Urinary bladder (tissue), 4 donors: ENCODE results near the gene ARHGAP1. TPM values are rescaled to one million over a fixed set of nuclear protein-coding genes. Genes with fewer than 3 reads are reported as not detected.
A peak's percentile ranks its signal among the peaks of the same experiment; 100 is the strongest.

Experiments used
- DNase-seq: peaks from one replicate; pipeline ENCODE4 v3.0.0-alpha.2; 2015; ENCODE audit errors: extremely low spot score
- H3K27ac ChIP-seq: one replicate; pipeline ENCODE4 v1.5.1; 2013; ENCODE audit warnings: low read depth, mild to moderate bottlenecking, moderate library complexity
- H3K36me3 ChIP-seq: one replicate; pipeline ENCODE4 v1.6.1; 2013; ENCODE audit warnings: mild to moderate bottlenecking, moderate library complexity; ENCODE audit not compliant: insufficient read depth
- H3K4me1 ChIP-seq: one replicate; pipeline ENCODE4 v1.6.1; 2013; ENCODE audit warnings: mild to moderate bottlenecking, moderate library complexity; ENCODE audit not compliant: insufficient read depth
- H3K4me3 ChIP-seq: one replicate; pipeline ENCODE4 v1.5.1; 2013; ENCODE audit warnings: low read depth, low read length
- WGBS: extraction: QIAGEN DNeasy Blood & Tissue Kit; methylation state at CpG from one replicate; pipeline ENCODE4 v1.1.7; 2013; 5-methylcytosine and 5-hydroxymethylcytosine counted together
- polyA plus RNA-seq: library from polyadenylated mRNA; stranded (reverse); fragments of 200-250 nt; gene quantifications from one replicate; pipeline ENCODE4 v1.2.3, GENCODE V29; 2013
- total RNA-seq: library from RNA; depleted of rRNA; stranded (reverse); fragments of >200 nt; gene quantifications from one replicate; pipeline ENCODE4 v1.2.3, GENCODE V29; 2014
- donor health status: healthy with polysubstance abuse.
- donor health status: healthy.

ARHGAP1 gene
- total and polyA plus RNA-seq, 2 donors: 41.8 to 128 TPM

GRCh38 chr11:46695345-46696211 is 4.8 kb downstream of the ARHGAP1 start:
- WGBS: 83% methylated on average over 12 of the region's 12 CpGs
- Histone ChIP-seq H3K36me3 (peaks cover 5% of the 10 kb centered on the region), H3K4me1 (peaks cover 4% of the 10 kb centered on the region), H3K27ac (no peak overlapping the region), H3K4me3 (no peak overlapping the region)
- DNase-seq: no peak

GRCh38 chr11:46694607-46695006 is 5.8 kb downstream of the ARHGAP1 start:
- H3K4me3 ChIP-seq: no peak overlapping the region
- WGBS: 75% methylated on average over 7 of the region's 7 CpGs
- H3K27ac ChIP-seq: no peak overlapping the region
- peaks cover 4% of the 10 kb centered on the region for H3K4me1 ChIP-seq
- no peak for DNase-seq
- H3K36me3 ChIP-seq: peaks cover 5% of the 10 kb centered on the region

- WGBS: 70% methylated on average over 6 of the region's 6 CpGs
- Histone ChIP-seq H3K4me1 (peaks cover 2% of the 10 kb centered on the region), H3K36me3 (peaks cover 5% of the 10 kb centered on the region), H3K4me3 (no peak overlapping the region), H3K27ac (no peak overlapping the region)
- DNase-seq: no peak
These were observed 6.3 kb downstream of the ARHGAP1 start for GRCh38 chr11:46694072-46694471.

- H3K27ac ChIP-seq: no peak overlapping the region
- peaks cover 2% of the 10 kb centered on the region for H3K4me1 ChIP-seq
- H3K4me3 ChIP-seq: no peak overlapping the region
- WGBS: 42% methylated on average over 2 of the region's 2 CpGs
- DNase-seq: no peak
- H3K36me3 ChIP-seq: peaks cover 5% of the 10 kb centered on the region
These were observed 6.8 kb downstream of the ARHGAP1 start for GRCh38 chr11:46693597-46694012.

GRCh38 chr11:46692450-46692849 is 8.0 kb downstream of the ARHGAP1 start:
- 85% methylated on average over 4 of the region's 4 CpGs for WGBS
- Histone ChIP-seq H3K36me3 (peaks cover 9% of the 10 kb centered on the region), H3K4me3 (no peak overlapping the region), H3K4me1 (peaks cover 1% of the 10 kb centered on the region), H3K27ac (no peak overlapping the region)
- DNase-seq: no peak

- Histone ChIP-seq H3K27ac (no peak overlapping the region), H3K36me3 (peaks cover 5% of the 10 kb centered on the region), H3K4me3 (no peak overlapping the region), H3K4me1 (no peaks in the 10 kb centered on the region)
- no peak for DNase-seq
- WGBS: 95% methylated on average over 1 of the region's 1 CpG
These were observed 9.7 kb downstream of the ARHGAP1 start for GRCh38 chr11:46690702-46691101.

- DNase-seq: peak; percentile 51
- H3K36me3 ChIP-seq: peaks cover 3% of the 10 kb centered on the region
These were observed 13.3 kb downstream of the ARHGAP1 start for GRCh38 chr11:46686886-46687795.

GRCh38 chr11:46684367-46684766 is 16.1 kb downstream of the ARHGAP1 start:
- Histone ChIP-seq H3K27ac (no peak overlapping the region), H3K36me3 (peaks cover 6% of the 10 kb centered on the region)
- no peak for DNase-seq

More at GRCh38 chr11:46686886-46687795, 13.3 kb downstream of the ARHGAP1 start:
- WGBS: 55% methylated on average over 15 of the region's 15 CpGs
- Histone ChIP-seq H3K4me1 (no peaks in the 10 kb centered on the region), H3K4me3 (no peak overlapping the region), H3K27ac (peak overlapping the region; percentile 87)

GRCh38 chr11:46682773-46683752 is 17.4 kb downstream of the ARHGAP1 start:
- no peak overlapping the region for H3K27ac ChIP-seq
- WGBS: 90% methylated on average over 11 of the region's 11 CpGs
- no peaks in the 10 kb centered on the region for H3K4me1 ChIP-seq
- no peak for DNase-seq
- H3K4me3 ChIP-seq: no peak overlapping the region
- peaks cover 2% of the 10 kb centered on the region for H3K36me3 ChIP-seq

More at GRCh38 chr11:46684367-46684766, 16.1 kb downstream of the ARHGAP1 start:
- WGBS: 54% methylated on average over 3 of the region's 3 CpGs
- Histone ChIP-seq H3K4me1 (no peaks in the 10 kb centered on the region), H3K4me3 (no peak overlapping the region)

- peaks cover 2% of the 10 kb centered on the region for H3K36me3 ChIP-seq
- DNase-seq: no peak
- H3K27ac ChIP-seq: no peak overlapping the region
- H3K4me1 ChIP-seq: no peaks in the 10 kb centered on the region
- no peak overlapping the region for H3K4me3 ChIP-seq
- 93% methylated on average over 11 of the region's 11 CpGs for WGBS
These were observed 18.6 kb downstream of the ARHGAP1 start for GRCh38 chr11:46681814-46682213.

GRCh38 chr11:46680815-46681214 is 19.6 kb downstream of the ARHGAP1 start:
- Histone ChIP-seq H3K36me3 (peaks cover 2% of the 10 kb centered on the region), H3K4me3 (no peak overlapping the region), H3K4me1 (no peaks in the 10 kb centered on the region), H3K27ac (no peak overlapping the region)
- WGBS: 90% methylated on average over 22 of the region's 22 CpGs
- no peak for DNase-seq

- WGBS: 91% methylated on average over 21 of the region's 21 CpGs
- H3K36me3 ChIP-seq: peaks cover 2% of the 10 kb centered on the region
- no peaks in the 10 kb centered on the region for H3K4me1 ChIP-seq
- no peak overlapping the region for H3K27ac ChIP-seq
- no peak for DNase-seq
- no peak overlapping the region for H3K4me3 ChIP-seq
These were observed 20.2 kb downstream of the ARHGAP1 start for GRCh38 chr11:46680164-46680760.
